Measurements from ENCODE around the gene CREB5.

DNA sequence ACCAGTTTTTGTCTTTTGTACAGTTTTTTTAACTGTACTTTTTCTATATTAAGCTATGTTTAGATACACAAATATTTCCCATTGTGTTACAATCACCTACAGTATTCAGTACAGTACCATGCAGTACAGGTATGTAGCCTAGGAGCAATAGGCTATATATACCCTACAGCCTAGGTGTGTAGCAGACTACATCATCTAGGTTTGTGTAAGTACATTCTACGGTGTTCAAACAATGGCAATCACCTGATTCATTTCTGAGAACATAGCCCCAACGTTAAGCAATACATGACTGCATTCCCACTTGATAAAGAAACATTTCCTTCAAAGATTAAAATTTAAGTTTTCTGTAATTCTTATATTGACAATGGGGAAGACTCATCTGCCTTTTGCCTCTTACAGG is 456.4 kb downstream of the CREB5 start:
- TF ChIP-seq, protein P1, sequence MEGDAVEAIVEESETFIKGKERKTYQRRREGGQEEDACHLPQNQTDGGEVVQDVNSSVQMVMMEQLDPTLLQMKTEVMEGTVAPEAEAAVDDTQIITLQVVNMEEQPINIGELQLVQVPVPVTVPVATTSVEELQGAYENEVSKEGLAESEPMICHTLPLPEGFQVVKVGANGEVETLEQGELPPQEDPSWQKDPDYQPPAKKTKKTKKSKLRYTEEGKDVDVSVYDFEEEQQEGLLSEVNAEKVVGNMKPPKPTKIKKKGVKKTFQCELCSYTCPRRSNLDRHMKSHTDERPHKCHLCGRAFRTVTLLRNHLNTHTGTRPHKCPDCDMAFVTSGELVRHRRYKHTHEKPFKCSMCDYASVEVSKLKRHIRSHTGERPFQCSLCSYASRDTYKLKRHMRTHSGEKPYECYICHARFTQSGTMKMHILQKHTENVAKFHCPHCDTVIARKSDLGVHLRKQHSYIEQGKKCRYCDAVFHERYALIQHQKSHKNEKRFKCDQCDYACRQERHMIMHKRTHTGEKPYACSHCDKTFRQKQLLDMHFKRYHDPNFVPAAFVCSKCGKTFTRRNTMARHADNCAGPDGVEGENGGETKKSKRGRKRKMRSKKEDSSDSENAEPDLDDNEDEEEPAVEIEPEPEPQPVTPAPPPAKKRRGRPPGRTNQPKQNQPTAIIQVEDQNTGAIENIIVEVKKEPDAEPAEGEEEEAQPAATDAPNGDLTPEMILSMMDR (IDR thresholded peaks at IDR 0.05 in 8 of 11, conservative IDR thresholded peaks at IDR 0.05 in 3 of 11): no peak
- TF ChIP-seq POLR2AphosphoS5 (IDR thresholded peaks at IDR 0.05): no peak
- no peak for TF ChIP-seq POLR2A (IDR thresholded peaks at IDR 0.05)

All from spleen (tissue), 7 donors.